ENCODE data around the gene GPC3. TPM values are rescaled to one million over a fixed set of nuclear protein-coding genes. Genes with fewer than 3 reads are reported as not detected.

GPC3 gene
- total and polyA plus RNA-seq, 2 experiments from 2014 or later = 36.8 to 60.1 TPM

DNA sequence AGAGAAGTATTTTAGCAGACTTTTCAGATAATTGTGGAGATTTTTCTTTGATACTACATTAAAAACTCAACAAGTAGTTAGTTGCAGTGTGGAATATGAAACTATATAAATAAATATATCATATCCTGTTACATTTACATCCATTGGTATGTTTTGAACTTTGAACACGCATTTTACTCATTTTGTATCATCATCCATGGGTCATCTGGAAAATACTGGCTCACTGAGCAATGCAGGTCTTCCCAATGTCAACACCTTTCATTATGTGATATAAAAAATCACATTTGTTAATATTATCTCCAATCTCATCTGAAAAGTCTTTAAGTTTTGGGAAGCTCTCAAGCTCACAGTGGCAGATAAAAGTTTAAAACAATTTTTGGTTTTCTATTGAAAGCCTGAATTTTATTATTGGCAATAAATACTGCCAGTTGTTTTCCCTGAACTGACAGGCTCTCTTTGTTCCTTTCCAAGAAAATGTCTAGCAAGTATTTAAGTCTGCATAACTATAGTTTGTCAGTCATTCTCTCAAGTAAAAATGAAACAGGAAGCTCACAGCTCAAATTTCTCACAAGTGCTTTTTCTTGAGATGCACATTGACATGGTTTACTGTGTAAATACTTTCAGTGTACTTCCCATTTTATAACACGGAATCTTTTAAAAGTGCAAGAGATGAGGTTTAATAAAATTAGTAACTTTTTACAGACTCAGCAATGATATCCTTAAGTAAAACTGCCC, 386.6 kb downstream of the GPC3 start:
- no peak for DNase-seq (ENCODE audit: low spot score)
- Histone ChIP-seq H3K4me3 (no peak overlapping the region), H3K27me3 (ENCODE audit: insufficient read depth) (no peaks in the 10 kb centered on the region), H3K4me2 (no peak overlapping the region), H3K36me3 (ENCODE audit: insufficient read depth) (no peaks in the 10 kb centered on the region), H3F3A (replicated peaks; ENCODE audit: low read depth) (no peaks in the 10 kb centered on the region), H3K4me1 (ENCODE audit: insufficient read depth) (no peaks in the 10 kb centered on the region), H3K79me2 (replicated peaks; ENCODE audit: insufficient read depth) (no peaks in the 10 kb centered on the region), H3K27ac (ENCODE audit: low read depth) (no peak overlapping the region), H2AFZ (no peak overlapping the region), H4K20me1 (replicated peaks; ENCODE audit: insufficient read depth) (no peaks in the 10 kb centered on the region), H3K9me2 (ENCODE audit: insufficient read depth) (no peaks in the 10 kb centered on the region)
- no peak for TF ChIP-seq STAT1 (IDR thresholded peaks at IDR 0.05; ENCODE audit: unreplicated experiment)
- no peak for TF ChIP-seq JUNB (IDR thresholded peaks at IDR 0.05; ENCODE audit: unreplicated experiment)
- TF ChIP-seq, protein P1, sequence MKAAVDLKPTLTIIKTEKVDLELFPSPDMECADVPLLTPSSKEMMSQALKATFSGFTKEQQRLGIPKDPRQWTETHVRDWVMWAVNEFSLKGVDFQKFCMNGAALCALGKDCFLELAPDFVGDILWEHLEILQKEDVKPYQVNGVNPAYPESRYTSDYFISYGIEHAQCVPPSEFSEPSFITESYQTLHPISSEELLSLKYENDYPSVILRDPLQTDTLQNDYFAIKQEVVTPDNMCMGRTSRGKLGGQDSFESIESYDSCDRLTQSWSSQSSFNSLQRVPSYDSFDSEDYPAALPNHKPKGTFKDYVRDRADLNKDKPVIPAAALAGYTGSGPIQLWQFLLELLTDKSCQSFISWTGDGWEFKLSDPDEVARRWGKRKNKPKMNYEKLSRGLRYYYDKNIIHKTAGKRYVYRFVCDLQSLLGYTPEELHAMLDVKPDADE (IDR thresholded peaks at IDR 0.05) = no peak
- TF ChIP-seq, protein P2, sequence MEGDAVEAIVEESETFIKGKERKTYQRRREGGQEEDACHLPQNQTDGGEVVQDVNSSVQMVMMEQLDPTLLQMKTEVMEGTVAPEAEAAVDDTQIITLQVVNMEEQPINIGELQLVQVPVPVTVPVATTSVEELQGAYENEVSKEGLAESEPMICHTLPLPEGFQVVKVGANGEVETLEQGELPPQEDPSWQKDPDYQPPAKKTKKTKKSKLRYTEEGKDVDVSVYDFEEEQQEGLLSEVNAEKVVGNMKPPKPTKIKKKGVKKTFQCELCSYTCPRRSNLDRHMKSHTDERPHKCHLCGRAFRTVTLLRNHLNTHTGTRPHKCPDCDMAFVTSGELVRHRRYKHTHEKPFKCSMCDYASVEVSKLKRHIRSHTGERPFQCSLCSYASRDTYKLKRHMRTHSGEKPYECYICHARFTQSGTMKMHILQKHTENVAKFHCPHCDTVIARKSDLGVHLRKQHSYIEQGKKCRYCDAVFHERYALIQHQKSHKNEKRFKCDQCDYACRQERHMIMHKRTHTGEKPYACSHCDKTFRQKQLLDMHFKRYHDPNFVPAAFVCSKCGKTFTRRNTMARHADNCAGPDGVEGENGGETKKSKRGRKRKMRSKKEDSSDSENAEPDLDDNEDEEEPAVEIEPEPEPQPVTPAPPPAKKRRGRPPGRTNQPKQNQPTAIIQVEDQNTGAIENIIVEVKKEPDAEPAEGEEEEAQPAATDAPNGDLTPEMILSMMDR (conservative IDR thresholded peaks at IDR 0.05; ENCODE audit: low read depth in 2 of 2) = no peak
- TF ChIP-seq CREB1 (CRISPR knock-in tag; IDR thresholded peaks at IDR 0.05; ENCODE audit: low read depth) = no peak
- TF ChIP-seq ZNF114 (CRISPR knock-in tag; IDR thresholded peaks at IDR 0.05) = no peak
- TF ChIP-seq, protein P3, sequence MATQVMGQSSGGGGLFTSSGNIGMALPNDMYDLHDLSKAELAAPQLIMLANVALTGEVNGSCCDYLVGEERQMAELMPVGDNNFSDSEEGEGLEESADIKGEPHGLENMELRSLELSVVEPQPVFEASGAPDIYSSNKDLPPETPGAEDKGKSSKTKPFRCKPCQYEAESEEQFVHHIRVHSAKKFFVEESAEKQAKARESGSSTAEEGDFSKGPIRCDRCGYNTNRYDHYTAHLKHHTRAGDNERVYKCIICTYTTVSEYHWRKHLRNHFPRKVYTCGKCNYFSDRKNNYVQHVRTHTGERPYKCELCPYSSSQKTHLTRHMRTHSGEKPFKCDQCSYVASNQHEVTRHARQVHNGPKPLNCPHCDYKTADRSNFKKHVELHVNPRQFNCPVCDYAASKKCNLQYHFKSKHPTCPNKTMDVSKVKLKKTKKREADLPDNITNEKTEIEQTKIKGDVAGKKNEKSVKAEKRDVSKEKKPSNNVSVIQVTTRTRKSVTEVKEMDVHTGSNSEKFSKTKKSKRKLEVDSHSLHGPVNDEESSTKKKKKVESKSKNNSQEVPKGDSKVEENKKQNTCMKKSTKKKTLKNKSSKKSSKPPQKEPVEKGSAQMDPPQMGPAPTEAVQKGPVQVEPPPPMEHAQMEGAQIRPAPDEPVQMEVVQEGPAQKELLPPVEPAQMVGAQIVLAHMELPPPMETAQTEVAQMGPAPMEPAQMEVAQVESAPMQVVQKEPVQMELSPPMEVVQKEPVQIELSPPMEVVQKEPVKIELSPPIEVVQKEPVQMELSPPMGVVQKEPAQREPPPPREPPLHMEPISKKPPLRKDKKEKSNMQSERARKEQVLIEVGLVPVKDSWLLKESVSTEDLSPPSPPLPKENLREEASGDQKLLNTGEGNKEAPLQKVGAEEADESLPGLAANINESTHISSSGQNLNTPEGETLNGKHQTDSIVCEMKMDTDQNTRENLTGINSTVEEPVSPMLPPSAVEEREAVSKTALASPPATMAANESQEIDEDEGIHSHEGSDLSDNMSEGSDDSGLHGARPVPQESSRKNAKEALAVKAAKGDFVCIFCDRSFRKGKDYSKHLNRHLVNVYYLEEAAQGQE (IDR thresholded peaks at IDR 0.05; ENCODE audit: unreplicated experiment) = no peak
- no peak for TF ChIP-seq EZH2 (IDR thresholded peaks at IDR 0.05; ENCODE audit: low read depth, unreplicated experiment)
- no peak overlapping the region for H3K27ac Mint-ChIP-seq
- no peak overlapping the region for H3K4me3 Mint-ChIP-seq
- peaks cover 1% of the 10 kb centered on the region for H3K27me3 Mint-ChIP-seq (ENCODE audit: insufficient read depth, low read depth, poor library complexity)
- no peak for ATAC-seq
- peaks cover 6% of the 10 kb centered on the region; the same call in 2 of the 3 replicates for H3K4me1 Mint-ChIP-seq
- H3K36me3 Mint-ChIP-seq (ENCODE audit: low read depth) = peaks cover 6% of the 10 kb centered on the region; the same call in 1 of the 3 replicates
- peaks cover 3% of the 10 kb centered on the region; the same call in 1 of the 3 replicates for H3K9me3 Mint-ChIP-seq

Data from GM23338 (cell line).